ENCODE measurements around the gene SCTR. TPM values are rescaled to one million over a fixed set of nuclear protein-coding genes. Genes with fewer than 3 reads are reported as not detected.

The SCTR gene
- total and polyA plus RNA-seq, 2 of the 8 experiments (the other 6 are each of a cell fraction or from before 2014, with no cell fraction given) = 0.15 TPM; not detected in 1

DNA sequence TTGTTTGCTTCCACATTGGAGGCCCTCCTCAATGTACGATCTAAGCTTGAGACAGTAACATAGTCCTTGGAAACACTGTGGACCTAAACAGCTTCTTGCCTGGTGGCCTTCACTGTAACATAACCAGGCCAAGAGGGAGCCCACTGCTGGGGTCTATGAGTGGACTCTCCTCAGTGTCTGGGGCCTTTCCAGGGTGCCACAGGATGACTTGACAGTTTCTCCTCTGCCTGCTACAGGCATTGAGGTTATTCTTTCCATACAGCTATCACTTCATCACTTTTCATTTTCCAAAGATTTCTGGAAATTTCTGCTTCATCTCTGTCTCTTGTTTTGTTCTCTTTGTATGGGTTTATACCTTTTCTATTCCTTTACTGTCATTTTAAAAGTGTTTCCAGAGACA lies 11.3 kb downstream of the SCTR start:
- no peak overlapping the region for H3K23ac ChIP-seq (ENCODE audit: insufficient read length)

More for the DNA sequence above, 11.3 kb downstream of the SCTR start:
- DNase-seq (ENCODE audit: low read depth in 1 of 2, low spot score in 2 of 2) = no peak
- Histone ChIP-seq H2BK15ac (ENCODE audit: low read length) (no peak overlapping the region), H2BK12ac (ENCODE audit: low read depth, low read length) (no peak overlapping the region), H3K27ac (ENCODE audit: low read depth, low read length) (no peak overlapping the region), H3K4me1 (replicated peaks in 1 of 4; ENCODE audit: control insufficient read depth in 3 of 4, insufficient read depth in 4 of 4, low read length in 3 of 4) (no peaks in the 10 kb centered on the region), H4K5ac (ENCODE audit: insufficient read length, low read depth, low read length) (no peak overlapping the region), H4K8ac (ENCODE audit: extremely low read depth, insufficient read depth, low read length) (no peak overlapping the region), H3K9ac (replicated peaks in 1 of 4; ENCODE audit: extremely low read depth in 1 of 4, low read depth in 3 of 4, low read length in 3 of 4) (no peak overlapping the region), H3K56ac (replicated peaks; ENCODE audit: insufficient read length, low read depth, low read length) (no peak overlapping the region), H3K18ac (ENCODE audit: extremely low read depth, low read length) (no peak overlapping the region), H3K23me2 (ENCODE audit: low read depth, low read length) (no peaks in the 10 kb centered on the region), H4K20me1 (replicated peaks in 1 of 2; ENCODE audit: control insufficient read depth in 1 of 2, insufficient read depth in 2 of 2, low read length in 2 of 2) (no peaks in the 10 kb centered on the region), H2AFZ (ENCODE audit: low read length) (no peak overlapping the region), H3K4me2 (ENCODE audit: insufficient read depth in 1 of 2, low read depth in 2 of 2, low read length in 2 of 2) (no peak overlapping the region), H2AK5ac (ENCODE audit: low read depth, low read length) (no peak overlapping the region), H2BK120ac (replicated peaks; ENCODE audit: low read depth, low read length) (no peak overlapping the region), H2BK5ac (ENCODE audit: low read depth, low read length) (no peak overlapping the region), H3K9me3 (ENCODE audit: insufficient read depth in 2 of 2, low read depth in 1 of 2, low read length in 1 of 2) (no peaks in the 10 kb centered on the region), H3K79me2 (ENCODE audit: control insufficient read depth in 1 of 2, insufficient read depth in 2 of 2, low read length in 2 of 2) (no peaks in the 10 kb centered on the region), H3K36me3 (ENCODE audit: control insufficient read depth in 2 of 4, insufficient read depth in 4 of 4, low read length in 3 of 4) (no peaks in the 10 kb centered on the region), H3K4ac (replicated peaks; ENCODE audit: insufficient read length, low read depth, low read length) (no peak overlapping the region), H3K79me1 (ENCODE audit: low read depth, low read length) (no peaks in the 10 kb centered on the region), H2BK20ac (ENCODE audit: low read length) (no peak overlapping the region), H4K91ac (replicated peaks; ENCODE audit: insufficient read length, low read length) (no peak overlapping the region), H3K14ac (ENCODE audit: insufficient read length) (no peak overlapping the region), H3K4me3 (ENCODE audit: extremely low read depth in 1 of 4, insufficient read depth in 2 of 4, low read depth in 3 of 4, low read length in 4 of 4) (no peak overlapping the region), H3K27me3 (replicated peaks in 1 of 4; ENCODE audit: control insufficient read depth in 3 of 4, extremely low read depth in 1 of 4, insufficient read depth in 3 of 4, low read length in 3 of 4) (no peaks in the 10 kb centered on the region; a peak in 1 of 7 replicates)
- ChIA-PET CTCF (ENCODE audit: partially characterized antibody) (no interaction called here), POLR2A (ENCODE audit: partially characterized antibody) (no interaction called here)
- WGBS, 2 experiments (ENCODE audit: extremely low coverage in 1 of 2, insufficient coverage in 1 of 2, insufficient read length in 1 of 2, insufficient replicate concordance in 2 of 2, low coverage in 1 of 2, low lambda C conversion rate in 2 of 2, missing lambda C conversion rate in 1 of 2) = 91% methylated on average over 1 of the region's 1 CpG; no CpG with 5 or more reads in 1 of the 2 experiments
- no peak for TF ChIP-seq HDAC6 (IDR thresholded peaks at IDR 0.05; ENCODE audit: low read depth, low read length)
- no peak for TF ChIP-seq KDM5A (IDR thresholded peaks at IDR 0.05; ENCODE audit: low read length)
- no peak for FAIRE-seq

Measured in H1 (cell line).